ENCODE results near the gene ZMIZ1.

Gene ZMIZ1

DNA sequence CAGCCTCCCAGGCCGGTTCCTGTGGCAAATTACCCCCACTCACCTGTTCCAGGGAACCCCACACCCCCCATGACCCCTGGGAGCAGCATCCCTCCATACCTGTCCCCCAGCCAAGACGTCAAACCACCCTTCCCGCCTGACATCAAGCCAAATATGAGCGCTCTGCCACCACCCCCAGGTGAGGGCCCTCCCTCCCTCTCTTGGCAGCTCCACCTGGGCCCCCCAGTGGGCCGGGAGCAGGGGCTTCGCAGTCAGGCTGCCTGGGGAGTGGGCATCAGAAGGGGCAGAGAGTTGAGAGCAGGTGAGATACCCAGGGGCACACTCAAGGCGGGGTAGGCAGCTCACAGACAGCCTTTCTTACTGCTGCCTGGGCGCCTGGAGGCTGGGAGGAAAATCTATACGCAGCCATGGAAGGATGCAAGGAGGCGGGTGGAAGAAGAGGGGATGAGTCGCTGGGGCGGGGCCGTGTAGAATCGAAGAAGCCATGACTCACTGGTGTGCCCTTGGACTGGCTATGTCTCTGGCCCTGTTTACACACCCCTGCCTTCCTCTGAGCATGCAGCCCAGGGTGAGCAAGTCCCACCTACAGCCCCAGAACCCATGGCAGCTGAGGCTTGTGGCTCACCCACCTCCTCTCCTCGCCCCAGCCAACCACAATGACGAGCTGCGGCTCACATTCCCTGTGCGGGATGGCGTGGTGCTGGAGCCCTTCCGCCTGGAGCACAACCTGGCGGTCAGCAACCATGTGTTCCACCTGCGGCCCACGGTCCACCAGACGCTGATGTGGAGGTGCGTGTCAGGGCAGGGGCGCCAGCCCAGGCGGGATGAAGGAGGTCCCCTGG, 229.9 kb downstream of the ZMIZ1 start:
- DNase-seq, result no peak

DNA sequence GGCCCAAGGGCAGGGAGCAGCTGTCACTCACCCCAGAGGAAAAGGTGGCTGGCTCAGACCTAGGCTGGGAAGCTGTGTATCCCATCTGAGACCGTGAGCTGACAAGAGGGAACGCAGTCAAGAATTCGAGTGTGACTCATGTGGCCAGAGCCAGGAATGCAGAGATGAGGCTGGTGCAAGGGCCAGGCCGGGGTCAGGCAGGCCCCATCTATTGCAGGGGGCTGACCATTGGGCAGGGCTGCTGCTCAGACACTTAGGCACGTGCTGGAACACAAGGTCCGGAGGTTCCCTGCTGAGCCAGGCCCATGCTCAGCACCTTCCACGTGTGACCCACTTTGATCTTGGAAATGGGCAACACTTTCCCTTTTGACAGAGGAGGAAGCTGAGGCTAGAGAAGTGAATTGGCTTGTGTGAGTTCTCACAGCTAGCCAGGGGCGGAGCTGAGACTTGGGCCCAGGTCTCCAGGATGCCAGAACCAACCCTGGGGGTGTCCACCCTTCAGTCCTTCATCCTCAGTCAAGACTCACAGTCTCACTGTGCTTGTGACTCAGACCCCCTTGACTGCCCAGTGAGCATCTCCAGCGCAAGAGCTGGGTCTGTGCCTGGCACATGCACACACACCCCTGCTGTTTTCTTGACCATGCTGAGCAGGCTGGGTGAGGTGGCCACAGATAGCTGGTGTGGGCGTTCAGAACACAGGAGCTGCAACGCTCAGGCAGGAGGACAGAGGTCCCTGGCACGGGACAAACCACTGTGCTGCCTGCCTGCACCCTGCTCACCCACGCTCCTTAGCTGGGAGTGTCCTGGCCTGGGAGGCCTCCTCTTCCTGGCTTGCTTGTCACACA, 230.9 kb downstream of the ZMIZ1 start:
- no peak for DNase-seq

DNA sequence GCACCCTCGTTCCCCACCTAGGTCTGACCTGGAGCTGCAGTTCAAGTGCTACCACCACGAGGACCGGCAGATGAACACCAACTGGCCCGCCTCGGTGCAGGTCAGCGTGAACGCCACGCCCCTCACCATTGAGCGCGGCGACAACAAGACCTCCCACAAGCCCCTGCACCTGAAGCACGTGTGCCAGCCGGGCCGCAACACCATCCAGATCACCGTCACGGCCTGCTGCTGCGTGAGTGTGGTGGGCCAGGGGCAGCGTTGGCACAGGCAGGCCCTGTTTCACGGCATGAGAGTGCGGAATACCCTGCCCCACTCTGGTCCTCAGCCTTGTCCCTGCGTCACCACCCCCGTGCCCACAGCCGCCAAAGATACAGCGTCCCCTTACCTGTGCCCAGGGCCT, 231.9 kb downstream of the ZMIZ1 start:
- DNase-seq, result no peak

DNA sequence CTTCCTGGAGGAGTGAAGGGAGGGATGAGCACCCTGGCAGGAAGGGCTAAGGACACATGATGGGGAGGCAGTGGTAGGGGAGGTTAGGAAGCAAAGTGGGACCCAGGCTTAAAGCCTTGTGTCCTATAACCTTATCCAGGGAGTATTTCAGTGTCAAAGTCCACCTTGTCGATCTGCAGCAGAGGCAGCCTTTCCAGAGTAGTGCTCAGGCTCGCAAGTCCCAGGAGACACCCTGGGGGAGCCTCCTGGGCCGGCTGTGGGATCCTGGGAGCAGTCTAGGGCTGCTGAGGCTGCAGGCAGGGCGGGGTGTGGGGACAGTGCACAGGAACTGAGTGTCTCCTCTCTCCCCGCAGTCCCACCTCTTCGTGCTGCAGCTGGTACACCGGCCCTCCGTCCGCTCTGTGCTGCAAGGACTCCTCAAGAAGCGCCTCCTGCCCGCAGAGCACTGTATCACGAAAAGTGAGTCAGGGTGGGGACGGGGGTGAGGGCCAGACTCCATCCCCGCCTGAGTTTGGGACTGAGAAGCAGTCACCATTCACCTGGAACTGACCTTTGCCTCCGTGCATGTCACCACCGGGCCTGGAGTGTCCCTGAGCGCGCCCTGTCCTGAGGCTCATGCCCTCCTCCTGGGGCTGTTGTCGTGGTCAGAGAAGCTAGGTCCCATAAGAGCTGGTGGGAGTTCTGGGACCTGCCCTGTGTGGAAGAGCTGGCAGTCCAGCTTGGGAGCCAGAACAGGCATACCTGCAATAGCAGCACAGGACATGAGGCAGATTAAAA, 233.2 kb downstream of the ZMIZ1 start:
- DNase-seq, result no peak

DNA sequence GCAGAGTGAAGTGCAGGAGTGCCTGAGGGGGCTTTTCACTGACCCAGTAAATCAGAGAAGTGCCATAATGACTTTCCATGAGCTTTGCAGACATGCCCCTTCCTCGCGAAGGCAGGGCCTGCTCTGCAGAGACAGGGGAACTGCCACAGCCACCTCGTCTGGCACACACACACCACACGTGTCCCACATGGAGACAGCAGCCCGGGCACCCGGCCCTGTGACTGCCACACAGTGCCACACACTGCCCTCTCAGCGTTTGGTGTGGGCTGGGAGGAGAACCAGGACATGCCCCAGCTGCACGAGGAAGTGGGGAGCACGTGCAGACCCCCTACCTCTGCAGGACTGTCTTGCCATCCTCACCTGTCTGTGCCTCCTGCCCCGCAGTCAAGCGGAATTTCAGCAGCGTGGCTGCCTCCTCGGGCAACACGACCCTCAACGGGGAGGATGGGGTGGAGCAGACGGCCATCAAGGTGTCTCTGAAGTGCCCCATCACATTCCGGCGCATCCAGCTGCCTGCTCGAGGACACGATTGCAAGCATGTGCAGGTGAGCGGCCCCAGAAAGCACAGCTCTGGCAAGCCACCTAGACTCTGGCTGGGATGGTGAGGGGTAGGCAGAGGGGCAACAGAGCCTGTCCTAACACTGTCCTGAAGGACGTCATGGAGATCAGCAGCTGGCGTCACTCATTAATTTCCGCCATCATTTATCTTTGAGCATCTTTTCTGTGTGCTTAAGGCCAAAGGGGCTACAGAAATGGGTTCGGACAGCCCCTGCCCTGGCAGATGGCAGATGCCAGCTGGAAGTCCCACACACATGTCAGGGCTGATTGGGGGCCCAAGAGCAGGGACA, 235.1 kb downstream of the ZMIZ1 start:
- DNase-seq, result no peak

DNA sequence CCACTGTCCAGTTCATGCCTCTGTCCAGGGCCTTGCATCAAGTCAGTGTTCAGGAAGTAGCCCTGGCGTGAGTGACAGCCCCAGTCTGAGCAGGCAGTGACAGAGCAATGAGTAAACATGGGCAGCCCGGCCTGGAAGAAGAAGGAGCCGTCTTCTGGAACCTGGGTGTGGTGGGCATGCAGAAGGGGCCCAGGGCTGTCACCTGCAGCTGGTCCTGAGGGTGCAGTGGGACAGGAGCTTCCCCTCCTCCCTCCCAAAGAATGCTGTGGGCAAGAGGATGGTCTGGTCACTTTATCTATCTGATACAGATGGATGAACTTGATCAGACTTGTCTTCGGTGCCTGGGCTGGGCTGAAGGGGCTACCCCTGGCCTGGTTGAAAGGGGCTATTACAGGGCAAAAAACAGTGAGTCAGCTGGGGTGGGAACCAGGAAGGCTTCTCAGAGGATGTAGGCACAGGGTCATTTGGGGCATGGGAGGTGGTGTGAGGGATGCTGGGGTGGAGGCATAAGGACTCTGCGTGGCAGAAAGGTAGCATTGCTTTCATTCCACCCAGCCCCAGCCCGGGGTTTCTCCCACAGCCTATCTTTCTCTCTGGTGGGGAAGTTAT, 235.8 kb downstream of the ZMIZ1 start:
- no peak for DNase-seq

DNA sequence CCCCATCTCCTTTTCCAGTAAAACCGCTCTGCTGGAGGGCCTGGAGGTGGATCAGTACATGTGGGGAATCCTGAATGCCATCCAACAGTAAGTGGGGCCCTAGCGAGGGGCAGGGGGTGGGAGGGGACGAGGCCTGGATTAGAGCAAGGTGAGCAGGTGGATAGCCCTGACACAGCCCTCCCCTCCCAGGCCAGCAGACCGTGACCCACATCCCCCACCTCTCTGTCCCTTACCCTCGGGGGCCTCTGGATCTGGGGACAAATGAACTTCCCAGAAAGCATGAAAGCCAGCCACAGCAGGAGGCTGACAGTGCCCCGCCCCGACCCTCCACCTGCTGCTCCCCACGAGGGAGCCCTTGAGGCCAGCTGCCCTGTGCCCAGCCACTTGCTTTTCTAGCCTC, 236.7 kb downstream of the ZMIZ1 start:
- no peak for DNase-seq

DNA sequence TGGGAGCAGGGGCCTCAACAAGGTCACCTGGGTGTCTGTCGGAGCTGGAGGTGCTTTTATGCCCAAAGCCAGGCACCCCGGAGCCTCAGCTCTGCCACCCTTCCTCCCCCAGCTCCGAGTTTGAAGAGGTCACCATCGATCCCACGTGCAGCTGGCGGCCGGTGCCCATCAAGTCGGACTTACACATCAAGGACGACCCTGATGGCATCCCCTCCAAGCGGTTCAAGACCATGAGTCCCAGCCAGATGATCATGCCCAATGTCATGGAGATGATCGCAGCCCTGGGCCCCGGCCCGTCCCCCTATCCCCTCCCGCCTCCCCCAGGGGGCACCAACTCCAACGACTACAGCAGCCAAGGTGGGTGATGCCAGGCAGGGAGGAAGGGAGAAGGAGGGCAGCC, 237.2 kb downstream of the ZMIZ1 start:
- DNase-seq, result no peak

DNA sequence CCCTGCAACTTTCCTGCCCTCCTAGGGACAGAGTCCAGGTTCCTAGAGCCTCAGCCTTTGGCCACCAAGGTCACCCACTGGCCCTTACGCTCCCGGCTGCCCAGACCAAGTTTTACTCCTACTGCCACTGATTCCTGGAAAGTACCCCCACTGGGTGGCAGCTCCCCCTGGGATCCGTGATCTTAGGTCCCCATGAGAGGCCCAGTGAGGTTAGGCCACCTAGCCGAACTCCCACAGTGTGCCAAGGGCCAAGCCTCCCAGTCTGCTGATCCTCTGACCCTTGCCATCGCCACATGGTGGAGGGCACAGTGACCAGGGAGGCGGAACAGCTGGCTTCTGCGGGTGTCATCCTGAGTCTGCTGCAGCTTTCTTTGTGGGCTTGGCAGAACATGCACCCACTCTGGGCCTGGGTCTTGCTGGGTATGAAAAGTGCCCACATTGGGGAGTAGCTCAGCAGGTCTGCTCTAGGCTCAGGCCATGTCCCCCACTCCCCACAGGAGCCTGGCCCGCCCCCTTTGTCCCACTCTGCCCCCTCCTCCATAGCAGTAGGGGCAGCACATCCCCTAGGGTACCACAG, 238.0 kb downstream of the ZMIZ1 start:
- DNase-seq, result no peak

DNA sequence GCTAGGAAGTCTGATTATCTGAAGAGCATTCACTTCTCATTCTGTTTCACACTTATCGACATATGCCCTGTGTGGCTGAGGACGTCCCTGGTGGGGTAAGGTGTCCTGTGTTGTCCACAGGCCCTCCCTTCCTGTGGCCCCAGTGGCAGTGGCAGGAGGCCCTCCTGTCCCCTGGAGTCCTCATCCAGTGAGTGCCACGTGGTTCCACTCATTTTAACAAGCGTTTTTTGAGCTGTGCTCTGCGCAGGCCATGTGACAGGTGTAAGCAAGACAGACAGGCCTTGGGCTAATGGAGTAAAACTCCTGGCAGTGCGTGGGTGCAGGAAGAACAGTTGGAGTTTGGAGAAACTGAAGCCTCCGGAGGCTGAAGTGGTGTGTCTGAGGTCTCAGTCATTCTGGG, 239.2 kb downstream of the ZMIZ1 start:
- no peak for DNase-seq

DNA sequence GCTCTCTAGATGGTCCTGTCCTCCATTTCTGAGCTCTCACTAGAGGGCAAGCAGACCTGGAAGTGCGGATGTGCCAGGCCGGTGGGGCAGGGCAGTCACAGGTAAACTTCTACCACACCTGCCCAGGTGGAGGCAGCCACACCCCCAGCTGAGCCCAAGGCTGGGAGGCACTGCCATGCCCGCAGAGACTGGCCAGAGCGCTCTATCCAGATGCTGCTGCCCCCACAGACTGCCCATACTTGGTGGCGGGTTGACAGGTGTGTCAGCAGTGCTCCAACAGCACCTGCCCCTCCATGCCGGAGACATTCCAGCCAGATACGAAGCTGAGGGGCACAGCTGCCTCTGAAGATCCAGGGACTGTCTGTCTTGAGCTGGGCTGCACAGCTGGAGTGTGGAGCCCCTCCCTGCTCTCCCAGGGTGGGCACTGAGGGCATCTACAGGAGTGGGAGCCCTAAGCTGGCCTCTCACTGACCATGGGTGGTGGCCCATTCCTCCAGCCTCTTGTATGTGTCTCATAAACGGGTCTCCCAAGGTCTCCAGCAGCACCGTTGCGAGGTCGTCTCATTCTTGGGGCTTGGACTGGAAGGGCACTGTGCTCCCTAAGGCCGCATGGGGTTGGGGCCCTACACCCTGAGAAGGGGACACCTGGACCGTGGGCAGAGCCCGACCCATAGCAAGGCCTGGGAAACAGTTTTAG, 240.4 kb downstream of the ZMIZ1 start:
- DNase-seq, result no peak

DNA sequence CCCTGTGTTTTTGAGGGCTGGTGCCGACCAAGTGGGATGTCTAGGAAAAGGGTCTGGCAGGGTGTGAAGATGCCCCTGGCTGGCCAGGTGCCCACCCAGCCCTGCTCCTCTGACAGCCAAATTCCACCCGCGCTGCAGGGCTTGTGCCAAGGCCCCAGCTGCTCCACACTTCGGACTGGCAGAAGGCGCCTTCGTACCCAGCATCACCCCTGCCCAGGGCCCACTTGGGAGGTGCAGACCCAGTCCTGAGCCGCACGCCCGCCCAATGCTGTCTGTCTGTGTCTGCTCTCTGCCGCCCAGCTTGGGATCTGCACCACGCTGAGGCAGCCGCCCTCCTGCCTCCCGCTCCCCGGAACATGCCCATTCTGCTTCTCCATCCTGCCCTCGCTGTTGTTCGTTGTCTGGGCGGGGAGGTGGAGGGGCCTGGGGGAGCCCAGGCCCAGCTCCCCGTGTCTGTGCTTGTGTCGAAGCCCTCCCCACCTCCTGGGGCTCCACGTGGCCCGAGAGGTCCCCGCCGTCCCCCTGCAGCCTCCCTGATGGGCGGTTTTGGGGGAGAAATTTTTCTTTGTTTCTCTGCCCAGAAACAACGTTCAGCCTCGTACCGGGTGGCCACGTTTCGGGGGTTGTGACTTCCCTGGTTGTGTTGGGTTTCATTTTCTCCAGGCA, 241.6 kb downstream of the ZMIZ1 start:
- DNase-seq, result no peak

DNA sequence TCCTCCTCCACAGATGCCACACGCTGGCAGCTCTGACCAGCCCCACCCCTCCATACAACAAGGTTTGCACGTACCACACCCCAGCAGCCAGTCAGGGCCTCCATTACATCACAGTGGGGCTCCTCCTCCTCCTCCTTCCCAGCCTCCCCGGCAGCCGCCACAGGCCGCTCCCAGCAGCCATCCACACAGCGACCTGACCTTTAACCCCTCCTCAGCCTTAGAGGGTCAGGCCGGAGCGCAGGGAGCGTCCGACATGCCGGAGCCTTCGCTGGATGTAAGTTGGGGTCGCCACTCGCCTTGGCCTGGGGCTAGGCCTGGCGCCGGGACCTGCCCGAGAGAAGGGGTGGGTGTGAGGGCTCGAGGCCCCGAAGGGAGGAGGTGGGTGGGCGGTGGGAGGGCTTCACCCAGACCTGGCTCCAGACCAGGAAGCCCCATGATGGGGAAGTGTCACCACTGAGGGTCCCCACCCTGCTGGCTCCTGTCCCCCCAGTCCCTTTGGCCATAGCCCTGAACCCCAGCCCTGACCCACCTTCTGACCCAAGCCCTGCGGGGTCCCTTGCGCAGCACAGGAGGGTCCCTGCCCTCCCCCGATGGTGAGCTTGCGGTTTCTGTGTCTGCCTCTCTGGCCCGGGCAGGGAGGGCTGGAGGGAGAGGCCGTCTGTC, 242.3 kb downstream of the ZMIZ1 start:
- no peak for DNase-seq

DNA sequence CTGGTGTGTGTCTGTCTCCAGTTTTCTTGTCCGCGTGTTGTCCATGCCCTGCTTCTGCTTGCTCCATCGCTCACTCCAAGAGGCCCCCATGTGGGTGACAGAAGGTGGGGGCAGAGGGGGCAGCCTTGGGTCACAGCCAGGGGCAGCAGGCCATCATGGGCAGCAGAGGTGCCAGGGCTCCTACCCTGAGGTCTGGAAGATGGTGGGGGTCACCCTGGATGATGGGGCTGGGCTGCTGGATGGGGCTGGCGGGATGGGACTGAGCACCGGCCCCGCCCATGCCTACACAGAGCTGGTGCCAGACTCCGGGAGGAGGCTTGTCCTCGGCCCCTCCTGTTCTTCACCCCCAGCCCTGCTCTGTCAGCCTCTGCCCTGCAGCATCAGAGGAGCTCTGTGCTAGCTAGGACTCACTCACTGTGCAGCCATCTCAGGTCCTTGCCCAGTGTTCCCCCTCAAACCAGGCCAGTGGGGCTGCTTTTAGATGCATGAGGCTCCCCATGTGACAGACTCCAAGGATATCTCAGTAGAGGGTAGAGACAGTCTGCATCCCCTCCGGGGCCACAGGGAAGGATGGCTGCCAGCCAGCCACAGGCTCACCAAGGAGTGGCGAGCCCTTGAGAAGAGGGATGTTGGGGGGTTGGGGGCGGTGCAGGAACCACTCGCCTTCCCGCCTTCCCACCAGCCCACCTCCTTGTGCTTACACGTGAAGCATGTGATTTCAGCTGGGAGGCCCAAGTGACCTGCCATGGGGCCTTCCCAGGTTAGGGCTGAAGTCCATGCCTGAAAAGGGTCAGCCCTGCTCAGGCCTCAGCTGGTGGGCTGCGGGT, 243.0 kb downstream of the ZMIZ1 start:
- DNase-seq, result no peak

DNA sequence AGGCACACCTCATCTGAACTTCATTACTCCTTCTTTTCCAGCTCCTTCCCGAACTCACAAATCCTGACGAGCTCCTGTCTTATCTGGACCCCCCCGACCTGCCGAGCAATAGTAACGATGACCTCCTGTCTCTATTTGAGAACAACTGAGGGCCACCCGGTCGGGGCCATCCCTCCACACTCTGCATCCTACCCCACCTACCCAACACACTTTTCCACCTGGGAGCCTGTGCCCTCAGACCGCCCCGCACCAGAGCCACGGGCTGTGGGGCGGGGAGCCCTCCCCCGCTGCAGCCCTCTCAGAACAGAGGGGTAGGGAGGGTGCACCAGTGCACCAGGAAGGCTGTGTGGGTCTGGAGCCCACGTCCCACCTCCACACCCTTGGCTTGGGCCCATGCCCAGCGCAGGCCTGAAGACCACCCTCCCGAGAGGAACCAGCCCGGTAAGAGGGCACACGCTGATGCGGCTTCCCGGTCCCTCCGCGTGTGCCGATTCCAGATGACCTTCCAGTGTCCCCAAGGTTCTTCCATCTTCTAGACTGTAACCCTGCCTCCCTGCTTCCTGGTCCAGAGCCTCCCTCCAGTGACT, 243.9 kb downstream of the ZMIZ1 start:
- DNase-seq, result no peak

DNA sequence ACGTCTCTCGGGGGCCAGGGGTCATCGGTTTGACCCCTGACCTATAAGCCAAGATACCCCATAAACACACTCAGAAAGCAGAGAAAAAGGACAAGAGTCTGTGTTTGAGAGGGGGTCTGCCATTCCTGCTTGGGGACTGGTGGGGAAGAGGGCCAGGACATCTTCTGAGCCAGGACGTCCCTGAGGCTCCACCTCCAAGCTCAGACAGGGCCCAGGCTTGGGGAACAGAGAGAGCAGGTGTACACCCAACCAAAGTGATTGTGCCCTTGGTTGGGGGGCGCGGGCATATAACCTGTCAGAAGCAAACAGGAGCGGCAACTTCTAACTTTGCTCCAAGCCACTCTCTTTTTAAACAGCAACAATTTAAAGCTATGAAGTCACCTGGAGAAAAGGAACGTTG, 244.6 kb downstream of the ZMIZ1 start:
- DNase-seq, result no peak

DNA sequence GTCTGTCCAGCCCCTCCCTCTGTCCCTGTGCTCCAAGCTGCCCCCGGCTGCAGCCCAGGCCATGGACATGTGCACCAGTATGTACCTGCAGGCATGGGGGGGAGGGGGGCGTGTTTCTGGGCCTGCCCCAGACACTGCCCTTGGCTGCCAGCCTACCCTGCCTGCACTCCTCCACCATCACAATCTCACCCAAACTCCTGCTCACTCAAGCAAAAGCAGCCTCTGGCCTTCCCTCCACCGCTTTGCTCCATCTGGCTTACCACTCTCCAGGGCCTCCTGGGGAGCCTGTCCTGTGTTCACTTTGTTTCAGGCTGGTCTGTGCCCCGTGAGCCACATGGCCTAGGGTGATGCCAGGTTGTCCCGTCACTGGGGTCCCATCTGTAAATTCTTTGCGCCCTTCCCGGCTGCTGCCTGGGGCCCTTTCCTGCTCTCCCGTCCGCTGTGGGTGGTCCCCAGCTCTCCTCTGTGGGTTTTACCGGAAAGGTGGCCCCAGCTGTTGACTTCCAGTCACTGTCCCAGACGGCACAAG, 245.2 kb downstream of the ZMIZ1 start:
- DNase-seq, result no peak
